H1 (cell line): ENCODE data around the gene C10orf95. TPM values are rescaled to one million over a fixed set of nuclear protein-coding genes. Genes with fewer than 3 reads are reported as not detected.
A peak's percentile ranks its signal among the peaks of the same experiment; 100 is the strongest.

Experiments used
- CTCF ChIA-PET: fragments of 300-600 bp; sonication (Branson Sonifier 250); formaldehyde crosslinking; loops from one replicate; lab custom pipeline; 2021; ENCODE audit not compliant: partially characterized antibody; lab: Charles Lee
- POLR2A ChIA-PET: fragments of 300-600 bp; sonication (Branson Sonifier 250); formaldehyde crosslinking; loops from one replicate; lab custom pipeline; 2021; ENCODE audit warnings: inconsistent platforms; ENCODE audit not compliant: partially characterized antibody; lab: Charles Lee
- DNase-seq, 2 experiments: peaks; one replicate each; pipeline versions ENCODE4 v3.0.0 to v3.0.0-alpha.2; 2010 to 2022; ENCODE audit warnings: low spot score in 2 of 2, low read depth in 1 of 2, mixed read lengths in 1 of 2
- FAIRE-seq: peaks from 2 replicates; lab custom pipeline; 2011; peaks lifted over from hg19 to GRCh38; lab: Jason Lieb, UNC
- H2AFZ ChIP-seq: 2 replicates; pipeline ENCODE4 v1.8.1; 2012; ENCODE audit warnings: low read length, inconsistent platforms
- H2AK5ac ChIP-seq: 2 replicates; pipeline ENCODE4 v1.6.1; 2013; ENCODE audit warnings: low read depth, low read length
- H2BK120ac ChIP-seq: replicated peaks from 2 replicates; pipeline ENCODE3; 2013; ENCODE audit warnings: low read depth, low read length, inconsistent platforms
- H2BK12ac ChIP-seq: 2 replicates; pipeline ENCODE4 v1.6.1; 2013; ENCODE audit warnings: low read depth, low read length
- H2BK15ac ChIP-seq: 2 replicates; pipeline ENCODE4 v1.6.1; 2013; ENCODE audit warnings: low read length
- H2BK20ac ChIP-seq: 2 replicates; pipeline ENCODE4 v1.6.1; 2013; ENCODE audit warnings: low read length
- H2BK5ac ChIP-seq: 2 replicates; pipeline ENCODE4 v1.6.1; 2013; ENCODE audit warnings: low read depth, low read length
- H3K14ac ChIP-seq: 2 replicates; pipeline ENCODE4 v1.6.1; 2013; ENCODE audit warnings: inconsistent platforms; ENCODE audit not compliant: insufficient read length
- H3K18ac ChIP-seq: 2 replicates; pipeline ENCODE4 v1.6.1; 2013; ENCODE audit warnings: low read length; ENCODE audit errors: extremely low read depth
- H3K23ac ChIP-seq: 2 replicates; pipeline ENCODE4 v1.6.1; 2013; ENCODE audit warnings: inconsistent platforms; ENCODE audit not compliant: insufficient read length
- H3K23me2 ChIP-seq: 2 replicates; pipeline ENCODE4 v1.6.1; 2013; ENCODE audit warnings: low read depth, low read length
- H3K27ac ChIP-seq: 2 replicates; pipeline ENCODE4 v1.6.1; 2011; ENCODE audit warnings: low read depth, low read length, inconsistent platforms
- H3K27me3 ChIP-seq, 4 experiments: replicated peaks in 1 of 4; 1 replicate in 1 of 4; 2 replicates in 3 of 4; pipeline versions ENCODE4 v1.6.1 to v1.8.1; 2011 to 2013; ENCODE audit warnings: low read length in 3 of 4, mild to moderate bottlenecking in 3 of 4, inconsistent platforms in 2 of 4, mixed read lengths in 2 of 4, moderate library complexity in 1 of 4; ENCODE audit not compliant: control insufficient read depth in 3 of 4, insufficient read depth in 3 of 4; ENCODE audit errors: extremely low read depth in 1 of 4
- H3K36me3 ChIP-seq, 4 experiments: 2 replicates each; pipeline versions ENCODE4 v1.6.1 to v1.8.1; 2011 to 2013; ENCODE audit warnings: mild to moderate bottlenecking in 4 of 4, low read length in 3 of 4, moderate library complexity in 2 of 4, control low read depth in 1 of 4, inconsistent platforms in 1 of 4; ENCODE audit not compliant: insufficient read depth in 4 of 4, control insufficient read depth in 2 of 4
- H3K4ac ChIP-seq: replicated peaks from 2 replicates; pipeline ENCODE3; 2013; ENCODE audit warnings: low read length, low read depth, mixed read lengths, inconsistent platforms; ENCODE audit not compliant: insufficient read length
- H3K4me1 ChIP-seq, 4 experiments: replicated peaks in 1 of 4; 1 replicate in 1 of 4; 2 replicates in 3 of 4; pipeline versions ENCODE4 v1.6.1 to v1.8.1; 2011 to 2013; ENCODE audit warnings: low read length in 3 of 4, inconsistent platforms in 2 of 4, mixed read lengths in 1 of 4; ENCODE audit not compliant: insufficient read depth in 4 of 4, control insufficient read depth in 3 of 4
- H3K4me2 ChIP-seq, 2 experiments: 2 replicates each; pipeline versions ENCODE4 v1.6.1 to v1.8.1; 2011 to 2013; ENCODE audit warnings: low read depth in 2 of 2, low read length in 2 of 2, control low read depth in 1 of 2, inconsistent platforms in 1 of 2, mild to moderate bottlenecking in 1 of 2; ENCODE audit not compliant: insufficient read depth in 1 of 2
- H3K4me3 ChIP-seq, 4 experiments: fragments of 200-600, 300-600 bp in 1 of 4; sonication (generic), shearing (Covaris generic), sonication (Bioruptor Twin) in 1 of 4; 2 replicates each; pipeline versions ENCODE4 v1.5.1 to v1.8.1; 2011 to 2016; ENCODE audit warnings: low read length in 4 of 4, low read depth in 3 of 4, control low read depth in 2 of 4, inconsistent platforms in 2 of 4, mild to moderate bottlenecking in 2 of 4, mixed read lengths in 1 of 4, moderate library complexity in 1 of 4; ENCODE audit not compliant: insufficient read depth in 2 of 4; ENCODE audit errors: extremely low read depth in 1 of 4
- H3K56ac ChIP-seq: replicated peaks from 2 replicates; pipeline ENCODE3; 2013; ENCODE audit warnings: low read depth, mild to moderate bottlenecking, mixed read lengths, low read length, inconsistent platforms; ENCODE audit not compliant: insufficient read length
- H3K79me1 ChIP-seq: 2 replicates; pipeline ENCODE4 v1.6.1; 2013; ENCODE audit warnings: low read depth, low read length, control low read depth
- H3K79me2 ChIP-seq, 2 experiments: 2 replicates each; pipeline versions ENCODE4 v1.6.1 to v1.8.1; 2012 to 2013; ENCODE audit warnings: low read length in 2 of 2, mild to moderate bottlenecking in 2 of 2, inconsistent platforms in 1 of 2; ENCODE audit not compliant: insufficient read depth in 2 of 2, control insufficient read depth in 1 of 2
- H3K9ac ChIP-seq, 4 experiments: replicated peaks in 1 of 4; 1 replicate in 1 of 4; 2 replicates in 3 of 4; pipeline versions ENCODE4 v1.6.1 to v1.8.1; 2011 to 2013; ENCODE audit warnings: low read depth in 3 of 4, low read length in 3 of 4, control low read depth in 2 of 4, mild to moderate bottlenecking in 2 of 4, moderate library complexity in 2 of 4, inconsistent platforms in 1 of 4; ENCODE audit errors: extremely low read depth in 1 of 4
- H3K9me3 ChIP-seq, 2 experiments: 2 replicates each; pipeline versions ENCODE4 v1.6.1 to v1.8.1; 2012 to 2013; ENCODE audit warnings: mild to moderate bottlenecking in 2 of 2, moderate library complexity in 2 of 2, control low read depth in 1 of 2, inconsistent platforms in 1 of 2, low read depth in 1 of 2, low read length in 1 of 2, mixed read lengths in 1 of 2; ENCODE audit not compliant: insufficient read depth in 2 of 2
- H4K20me1 ChIP-seq, 2 experiments: replicated peaks in 1 of 2; 2 replicates each; pipeline versions ENCODE3 to v1.8.1; 2011 to 2013; ENCODE audit warnings: inconsistent platforms in 2 of 2, low read length in 2 of 2, mild to moderate bottlenecking in 1 of 2; ENCODE audit not compliant: insufficient read depth in 2 of 2, control insufficient read depth in 1 of 2
- H4K5ac ChIP-seq: 2 replicates; pipeline ENCODE4 v1.6.1; 2013; ENCODE audit warnings: low read length, low read depth, mixed read lengths, inconsistent platforms; ENCODE audit not compliant: insufficient read length
- H4K8ac ChIP-seq: 2 replicates; pipeline ENCODE4 v1.8.0; 2013; ENCODE audit warnings: mild to moderate bottlenecking, moderate library complexity, low read length, inconsistent platforms; ENCODE audit not compliant: insufficient read depth; ENCODE audit errors: extremely low read depth
- H4K91ac ChIP-seq: replicated peaks from 2 replicates; pipeline ENCODE3; 2013; ENCODE audit warnings: low read length, mixed read lengths, inconsistent platforms; ENCODE audit not compliant: insufficient read length
- ASH2L ChIP-seq: fragments of 200-600, 300-600 bp; sonication (generic); IDR thresholded peaks from one replicate; pipeline ENCODE4 v1.7.1; 2017; ENCODE audit warnings: low read length
- BCL11A ChIP-seq, 2 experiments: IDR thresholded peaks; one replicate each; pipeline ENCODE4 v1.6.1; 2011; ENCODE audit warnings: low read depth in 2 of 2, low read length in 2 of 2, mild to moderate bottlenecking in 2 of 2
- KDM4A ChIP-seq: IDR thresholded peaks from one replicate; pipeline ENCODE4 v1.7.1; 2012; ENCODE audit warnings: low read depth, mild to moderate bottlenecking, moderate library complexity, low read length, inconsistent platforms; ENCODE audit not compliant: severe bottlenecking
- PHF8 ChIP-seq: fragments of 200-600 bp; sonication (generic); conservative IDR thresholded peaks from 2 replicates; pipeline ENCODE4 v1.7.1; 2012; ENCODE audit warnings: low read depth, mild to moderate bottlenecking, inconsistent platforms, low read length, moderate library complexity
- SP1 ChIP-seq: IDR thresholded peaks from 2 replicates; pipeline ENCODE4 v1.6.1; 2011; ENCODE audit warnings: low read depth, low read length
- WGBS, 2 experiments: shearing (Covaris generic) in 1 of 2; methylation state at CpG; one replicate each; pipeline versions ENCODE4 v1.1.6 to v1.1.7; 2013 to 2015; ENCODE audit warnings: low lambda C conversion rate in 2 of 2, mixed read lengths in 2 of 2, inconsistent platforms in 1 of 2, low coverage in 1 of 2, missing lambda C conversion rate in 1 of 2; ENCODE audit not compliant: insufficient replicate concordance in 2 of 2, insufficient coverage in 1 of 2, insufficient read length in 1 of 2; ENCODE audit errors: extremely low coverage in 1 of 2, missing lambda C conversion rate in 1 of 2; 5-methylcytosine and 5-hydroxymethylcytosine counted together
- polyA plus RNA-seq, 7 experiments: library from polyadenylated mRNA; depleted of rRNA in 3 of 7; stranded (reverse) in 5 of 7; unstranded in 2 of 7; fragments of >200 nt in 5 of 7; fragments of 200-250 nt in 2 of 7; gene quantifications; 1 replicate in 5 of 7; 2 replicates in 1 of 7; 4 replicates in 1 of 7; pipeline versions ENCODE4 v1.2.1 to v1.2.3, GENCODE V29; 2011 to 2013; ENCODE audit warnings: missing spikeins in 2 of 7, mixed read lengths in 2 of 7
- total RNA-seq: library from RNA; stranded (reverse); fragmentation: NEBNext Ultra II Directional; extraction: Animal tissue kit (Norgen Biotek cat#: 25700); gene quantifications from 2 replicates; pipeline ENCODE4 v1.2.1, GENCODE V29; 2021

C10orf95 gene
- total and polyA plus RNA-seq, 2 of the 8 experiments (the other 6 are each of a cell fraction or from before 2014, with no cell fraction given), result 0.34 to 0.48 TPM

GRCh38 chr10:102421507-102421756 lies 29.9 kb downstream of the C10orf95 start:
- Histone ChIP-seq H2BK5ac (peak overlapping the region; percentile 88; the same call in 1 of the 2 replicates), H3K79me2 (no peaks in the 10 kb centered on the region), H2BK20ac (no peak overlapping the region), H2AFZ (no peak overlapping the region), H2AK5ac (no peak overlapping the region), H3K36me3 (0 out of 8 replicates have a peak, but pooled peaks cover 0 to 3% (median 0%) of the 10 kb centered on the region in 4 experiments), H4K8ac (peak overlapping the region; percentile 87), H3K4me1 (peaks cover 0 to 23% (median 10%) of the 10 kb centered on the region in 4 experiments; a peak in 5 of 7 replicates), H3K23ac (no peak overlapping the region), H3K27ac (no peak overlapping the region), H3K9me3 (no peaks in the 10 kb centered on the region), H3K4me3 (peak overlapping the region; percentile 74 to 92 (median 80)), H4K91ac (no peak overlapping the region), H4K5ac (no peak overlapping the region), H3K27me3 (no peaks in the 10 kb centered on the region), H3K56ac (peak overlapping the region; percentile 51), H2BK12ac (no peak overlapping the region), H2BK15ac (no peak overlapping the region), H3K4ac (no peak overlapping the region), H3K79me1 (no peaks in the 10 kb centered on the region), H4K20me1 (peaks cover 5 to 9% of the 10 kb centered on the region in 2 experiments), H3K23me2 (peaks cover 32% of the 10 kb centered on the region), H3K18ac (no peak overlapping the region; the same call in 1 of the 2 replicates), H3K4me2 (peak overlapping the region; percentile 88 to 100), H3K14ac (no peak overlapping the region), H2BK120ac (no peak overlapping the region), H3K9ac (peak overlapping the region in 2 of 4 experiments; percentile 78 to 80; a peak in 4 of 7 replicates)
- POLR2A ChIA-PET, result interaction anchor here (0.6 to 7.9 kb wide), 17 partner anchors 9 to 306 kb away, joined by 3 to 56 read pairs (median 5); partner anchors contain the start of genes C10orf95, CUEDC2 and NFKB2
- FAIRE-seq (no peak), DNase-seq (peak in 1 of 2 experiments; percentile 89)
- TF ChIP-seq BCL11A (IDR thresholded peaks at IDR 0.05; ENCODE audit: low read depth in 2 of 2, low read length in 2 of 2) (no peak), PHF8 (0 out of 2 replicates have a peak, but pooled peaks have one; percentile 11), SP1 (no peak), KDM4A (peak; percentile 67), ASH2L (peak; percentile 4)
- 0% methylated on average over 10 of the region's 14 CpGs; no CpG with 5 or more reads in 1 of the 2 experiments for WGBS, 2 experiments
- CTCF ChIA-PET, result interaction anchor here (0.7 to 9.5 kb wide), 19 partner anchors 10 to 190 kb away, joined by 3 to 78 read pairs (median 14); partner anchors contain the start of genes C10orf95 and CUEDC2
